Psoas muscle (tissue), 8 donors: ENCODE measurements around the gene ICAM3. TPM values are rescaled to one million over a fixed set of nuclear protein-coding genes. Genes with fewer than 3 reads are reported as not detected.

Source experiments
- ATAC-seq, 4 donors: fragments of 200-7000 bp; cut with Tn5 transposase; one replicate each; pipeline ENCODE4 v1.9.1; 2020; ENCODE audit warnings: moderate library complexity in 3 of 4, mild to moderate bottlenecking in 2 of 4
- DNase-seq, 2 donors: peaks; one replicate each; pipeline ENCODE4 v3.0.0-alpha.2; 2020
- H3K27ac ChIP-seq: fragments of 200-600 bp; one replicate; pipeline ENCODE4 v1.8.0; 2022
- H3K27me3 ChIP-seq, 3 donors: fragments of 200-600 bp in 1 of 3; one replicate each; pipeline versions ENCODE4 v1.6.1 to v1.8.0; 2013 to 2022; ENCODE audit warnings: low read length in 2 of 3, mild to moderate bottlenecking in 2 of 3, moderate library complexity in 1 of 3; ENCODE audit not compliant: insufficient read depth in 3 of 3
- H3K36me3 ChIP-seq, 2 donors: fragments of 200-600 bp in 1 of 2; one replicate each; pipeline versions ENCODE4 v1.6.1 to v1.8.0; 2013 to 2022; ENCODE audit warnings: low read depth in 1 of 2, mild to moderate bottlenecking in 1 of 2, moderate library complexity in 1 of 2; ENCODE audit not compliant: insufficient read depth in 1 of 2
- H3K4me1 ChIP-seq: fragments of 200-600 bp; one replicate; pipeline ENCODE4 v1.8.0; 2022
- H3K4me3 ChIP-seq: fragments of 200-600 bp; one replicate; pipeline ENCODE4 v1.8.0; 2022; ENCODE audit warnings: mild to moderate bottlenecking
- H3K9me3 ChIP-seq: fragments of 200-600 bp; one replicate; pipeline ENCODE4 v1.8.0; 2022
- CTCF ChIP-seq: fragments of 200-600 bp; IDR thresholded peaks from one replicate; pipeline ENCODE4 v1.8.0; 2022; ENCODE audit warnings: antibody characterized with exemption
- WGBS, 3 donors: extraction: QIAGEN DNeasy Blood & Tissue Kit; methylation state at CpG; one replicate each; pipeline versions ENCODE4 v1.1.6 to v1.1.7; 2013; 5-methylcytosine and 5-hydroxymethylcytosine counted together
- intact Hi-C, 2 donors: fragments of 100-400 bp; cut with DNase I; formaldehyde crosslinking; loops; one replicate each; pipeline versions ENCODE4 v1.11.0 to v1.14.2; 2022
- polyA plus RNA-seq, 3 donors: library from polyadenylated mRNA; stranded (reverse); fragments of 200-250 nt; gene quantifications; one replicate each; pipeline ENCODE4 v1.2.3, GENCODE V29; 2013
- total RNA-seq, 4 donors: library from RNA; stranded (reverse); fragmentation: NEBNext Ultra II Directional in 2 of 4; extraction: Animal tissue kit (Norgen Biotek cat#: 25700) in 2 of 4; gene quantifications; one replicate each; pipeline versions ENCODE4 v1.2.1 to v1.2.4, GENCODE V29; 2021 to 2023
- donor health status: healthy with polysubstance abuse.
- donor health status: DM: no; HTN: no; CAD: no; lungs with moderate emphysema.
- donor health status: Bipolar disorder and iron deficiency.
- donor health status: healthy.
- donor health status: DM: yes; HTN: yes; CAD: no.
- donor health status: DM: no; HTN: no; CAD: no.
- donor health status: DM: no; HTN: no; CAD: no.
- donor health status: DM: yes; HTN: yes; CAD: no.

Gene ICAM3
- total and polyA plus RNA-seq, 7 donors, result 6.4 to 10.1 (median 8.4) TPM

GRCh38 chr19:10352764-10353671, 13.6 kb upstream of the ICAM3 start:
- intact Hi-C loops, result no loop called here
- 58 to 69% (median 63%) methylated on average over 55 to 63 of the region's 63 CpGs for WGBS, 3 donors
- TF ChIP-seq CTCF, result no peak
- peak overlapping the region; percentile 18 for H3K4me3 ChIP-seq
- peak overlapping the region; percentile 46 for H3K27ac ChIP-seq
- H3K9me3 ChIP-seq, result no peaks in the 10 kb centered on the region
- no peaks in the 10 kb centered on the region for H3K4me1 ChIP-seq
- DNase-seq (peak; percentile 70 to 88), ATAC-seq (peak; percentile 42 to 73 (median 54))
- peaks cover 4 to 80% of the 10 kb centered on the region in 2 donors for H3K36me3 ChIP-seq
- H3K27me3 ChIP-seq, result no peaks in the 10 kb centered on the region

GRCh38 chr19:10346509-10346908, 7.1 kb upstream of the ICAM3 start:
- ATAC-seq (peak in 1 of 4 donors; percentile 46), DNase-seq (no peak)
- no peaks in the 10 kb centered on the region for H3K27me3 ChIP-seq
- peaks cover 4 to 23% of the 10 kb centered on the region in 2 donors for H3K36me3 ChIP-seq
- H3K27ac ChIP-seq, result no peak overlapping the region
- H3K4me1 ChIP-seq, result no peaks in the 10 kb centered on the region
- TF ChIP-seq CTCF, result no peak
- 73 to 80% (median 77%) methylated on average over 10 of the region's 10 CpGs for WGBS, 3 donors
- no peak overlapping the region for H3K4me3 ChIP-seq
- H3K9me3 ChIP-seq, result no peaks in the 10 kb centered on the region
- intact Hi-C loops, result no loop called here

- no peak for TF ChIP-seq CTCF
- no peaks in the 10 kb centered on the region for H3K4me1 ChIP-seq
- DNase-seq (no peak), ATAC-seq (peak in 3 of 4 donors; percentile 43 to 62 (median 59))
- no peak overlapping the region for H3K4me3 ChIP-seq
- intact Hi-C loops, result no loop called here
- no peak overlapping the region for H3K27ac ChIP-seq
- 72 to 89% (median 81%) methylated on average over 10 of the region's 10 CpGs for WGBS, 3 donors
- no peaks in the 10 kb centered on the region for H3K9me3 ChIP-seq
- peaks cover 0 to 8% of the 10 kb centered on the region in 2 donors for H3K36me3 ChIP-seq
- no peaks in the 10 kb centered on the region for H3K27me3 ChIP-seq
These were observed 5.4 kb upstream of the ICAM3 start for GRCh38 chr19:10344780-10345179.

GRCh38 chr19:10343495-10343894, 4.1 kb upstream of the ICAM3 start:
- Histone ChIP-seq H3K4me1 (no peaks in the 10 kb centered on the region), H3K27ac (no peak overlapping the region), H3K36me3 (no peaks in the 10 kb centered on the region), H3K9me3 (no peaks in the 10 kb centered on the region), H3K27me3 (no peaks in the 10 kb centered on the region), H3K4me3 (no peak overlapping the region)
- intact Hi-C loops, result no loop called here
- no peak for TF ChIP-seq CTCF
- 71 to 80% (median 74%) methylated on average over 2 of the region's 2 CpGs for WGBS, 3 donors
- ATAC-seq, result no peak
- no peak for DNase-seq
